ENCODE results near the gene AP4E1.

- TF ChIP-seq ZNF274 (IDR thresholded peaks at IDR 0.05; ENCODE audit: low read depth, low read length) (no peak), SUZ12 (IDR thresholded peaks at IDR 0.05; ENCODE audit: extremely low read depth, insufficient read depth, insufficient read length) (no peak), YY1 (IDR thresholded peaks at IDR 0.05; ENCODE audit: insufficient read depth, insufficient read length) (no peak)
These were observed 122.3 kb downstream of the AP4E1 start for GRCh38 chr15:51030649-51031316.
